KMS-11 (cell line): ENCODE measurements around the gene PARVB.

ENCODE experiments used
- H2AFZ ChIP-seq: fragments of 200-600 bp; sonication (generic); 2 replicates; pipeline ENCODE4 v1.6.1; 2016; ENCODE audit warnings: antibody characterized with exemption, mixed run types, low read depth
- H3K27ac ChIP-seq: fragments of 200-600 bp; sonication (generic); 2 replicates; pipeline ENCODE4 v1.6.1; 2016; ENCODE audit warnings: mild to moderate bottlenecking, mixed run types
- H3K27me3 ChIP-seq: fragments of 200-600 bp; sonication (generic); 2 replicates; pipeline ENCODE4 v1.6.1; 2017; ENCODE audit warnings: mild to moderate bottlenecking, low read depth, mixed run types, moderate library complexity; ENCODE audit not compliant: insufficient read depth
- H3K36me3 ChIP-seq: fragments of 200-600 bp; sonication (generic); 2 replicates; pipeline ENCODE4 v1.6.1; 2017; ENCODE audit warnings: mild to moderate bottlenecking, mixed run types; ENCODE audit not compliant: insufficient read depth
- H3K4me1 ChIP-seq: fragments of 200-600 bp; sonication (generic); 2 replicates; pipeline ENCODE4 v1.6.1; 2016; ENCODE audit warnings: mild to moderate bottlenecking, low read depth, mixed run types; ENCODE audit not compliant: poor library complexity, severe bottlenecking
- H3K4me2 ChIP-seq: fragments of 200-600 bp; sonication (generic); 2 replicates; pipeline ENCODE4 v1.7.0; 2016; ENCODE audit warnings: mild to moderate bottlenecking, mixed run types
- H3K4me3 ChIP-seq: fragments of 200-600 bp; sonication (generic); IDR thresholded peaks from 2 replicates; pipeline ENCODE4 v1.6.1; 2017; ENCODE audit warnings: low read depth, low read length, mixed read lengths; ENCODE audit not compliant: insufficient read depth
- H3K79me2 ChIP-seq: fragments of 200-600 bp; sonication (generic); 2 replicates; pipeline ENCODE4 v1.6.1; 2016; ENCODE audit warnings: low read depth, mixed run types; ENCODE audit not compliant: insufficient read depth
- H3K9ac ChIP-seq: fragments of 200-600 bp; sonication (generic); 2 replicates; pipeline ENCODE4 v1.6.1; 2016; ENCODE audit warnings: mild to moderate bottlenecking, mixed run types
- H4K20me1 ChIP-seq: fragments of 200-600 bp; sonication (generic); 2 replicates; pipeline ENCODE4 v1.6.1; 2016; ENCODE audit warnings: mild to moderate bottlenecking, mixed run types; ENCODE audit not compliant: insufficient read depth
- TF ChIP-seq, protein P1 (sequence below): fragments of 200-600 bp; sonication (generic); conservative IDR thresholded peaks from 2 replicates; pipeline ENCODE4 v1.6.1; 2017; ENCODE audit warnings: low read depth, mild to moderate bottlenecking, antibody characterized with exemption, low read length, moderate library complexity, mixed read lengths

The PARVB gene

DNA sequence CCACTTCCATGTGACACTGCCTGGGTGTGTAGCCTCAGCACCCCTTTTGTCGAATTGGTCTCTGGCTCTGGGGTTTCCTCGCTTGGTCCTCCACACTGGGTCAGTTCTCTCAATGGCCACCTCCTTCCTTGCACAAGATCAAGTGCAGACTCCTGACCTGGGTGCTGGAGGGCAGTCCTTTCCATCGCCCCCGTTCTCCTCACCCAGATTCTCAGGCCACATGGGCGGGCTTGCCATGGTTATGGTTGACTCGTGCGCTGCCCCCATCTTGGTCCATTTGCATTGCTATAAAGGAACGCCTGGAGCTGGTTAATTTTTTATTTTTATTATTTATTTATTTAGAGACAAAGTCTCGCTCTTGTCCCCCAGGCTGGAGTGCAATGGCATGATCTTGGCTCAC, 5.5 kb upstream of the PARVB start:
- Histone ChIP-seq H3K4me3 (no peak overlapping the region), H3K27ac (no peak overlapping the region), H3K4me1 (peaks cover 9% of the 10 kb centered on the region), H3K4me2 (no peak overlapping the region), H3K27me3 (no peaks in the 10 kb centered on the region), H3K36me3 (no peaks in the 10 kb centered on the region), H2AFZ (no peak overlapping the region), H3K79me2 (peaks cover 11% of the 10 kb centered on the region; the same call in 1 of the 2 replicates), H3K9ac (no peak overlapping the region), H4K20me1 (no peaks in the 10 kb centered on the region)
- TF ChIP-seq, protein P1, sequence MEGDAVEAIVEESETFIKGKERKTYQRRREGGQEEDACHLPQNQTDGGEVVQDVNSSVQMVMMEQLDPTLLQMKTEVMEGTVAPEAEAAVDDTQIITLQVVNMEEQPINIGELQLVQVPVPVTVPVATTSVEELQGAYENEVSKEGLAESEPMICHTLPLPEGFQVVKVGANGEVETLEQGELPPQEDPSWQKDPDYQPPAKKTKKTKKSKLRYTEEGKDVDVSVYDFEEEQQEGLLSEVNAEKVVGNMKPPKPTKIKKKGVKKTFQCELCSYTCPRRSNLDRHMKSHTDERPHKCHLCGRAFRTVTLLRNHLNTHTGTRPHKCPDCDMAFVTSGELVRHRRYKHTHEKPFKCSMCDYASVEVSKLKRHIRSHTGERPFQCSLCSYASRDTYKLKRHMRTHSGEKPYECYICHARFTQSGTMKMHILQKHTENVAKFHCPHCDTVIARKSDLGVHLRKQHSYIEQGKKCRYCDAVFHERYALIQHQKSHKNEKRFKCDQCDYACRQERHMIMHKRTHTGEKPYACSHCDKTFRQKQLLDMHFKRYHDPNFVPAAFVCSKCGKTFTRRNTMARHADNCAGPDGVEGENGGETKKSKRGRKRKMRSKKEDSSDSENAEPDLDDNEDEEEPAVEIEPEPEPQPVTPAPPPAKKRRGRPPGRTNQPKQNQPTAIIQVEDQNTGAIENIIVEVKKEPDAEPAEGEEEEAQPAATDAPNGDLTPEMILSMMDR, result no peak

GRCh38 chr22:44019416-44019815, 4.7 kb upstream of the PARVB start:
- H3K4me1 ChIP-seq, result peaks cover 9% of the 10 kb centered on the region
- no peak overlapping the region for H3K9ac ChIP-seq
- no peaks in the 10 kb centered on the region for H4K20me1 ChIP-seq
- no peak overlapping the region for H2AFZ ChIP-seq
- no peak overlapping the region for H3K4me2 ChIP-seq
- TF ChIP-seq, protein P1, result no peak
- H3K27ac ChIP-seq, result no peak overlapping the region
- H3K4me3 ChIP-seq, result no peak overlapping the region
- no peaks in the 10 kb centered on the region for H3K36me3 ChIP-seq
- H3K79me2 ChIP-seq, result peaks cover 11% of the 10 kb centered on the region; the same call in 1 of the 2 replicates
- H3K27me3 ChIP-seq, result no peaks in the 10 kb centered on the region

GRCh38 chr22:44019846-44020245, 4.3 kb upstream of the PARVB start:
- Histone ChIP-seq H2AFZ (no peak overlapping the region), H3K4me2 (no peak overlapping the region), H3K4me3 (no peak overlapping the region), H3K27me3 (no peaks in the 10 kb centered on the region), H3K36me3 (no peaks in the 10 kb centered on the region), H4K20me1 (no peaks in the 10 kb centered on the region), H3K4me1 (peaks cover 9% of the 10 kb centered on the region), H3K9ac (no peak overlapping the region), H3K79me2 (peaks cover 11% of the 10 kb centered on the region; the same call in 1 of the 2 replicates), H3K27ac (no peak overlapping the region)
- TF ChIP-seq, protein P1, result no peak

- no peak overlapping the region for H3K4me2 ChIP-seq
- H3K27me3 ChIP-seq, result no peaks in the 10 kb centered on the region
- H3K4me3 ChIP-seq, result no peak overlapping the region
- H4K20me1 ChIP-seq, result no peaks in the 10 kb centered on the region
- peaks cover 9% of the 10 kb centered on the region for H3K4me1 ChIP-seq
- no peak overlapping the region for H3K9ac ChIP-seq
- H3K79me2 ChIP-seq, result peaks cover 11% of the 10 kb centered on the region; the same call in 1 of the 2 replicates
- H3K27ac ChIP-seq, result no peak overlapping the region
- no peaks in the 10 kb centered on the region for H3K36me3 ChIP-seq
- TF ChIP-seq, protein P1, result no peak
- no peak overlapping the region for H2AFZ ChIP-seq
Observed at GRCh38 chr22:44020981-44021380, 3.1 kb upstream of the PARVB start.
